Measurements from ENCODE around the gene SLC41A1. TPM values are rescaled to one million over a fixed set of nuclear protein-coding genes. Genes with fewer than 3 reads are reported as not detected.

Gene SLC41A1
- total and polyA plus RNA-seq, 2 donors (not counting 3 experiments of a cell fraction or from before 2014, with no cell fraction given) = 21.7 to 22.0 TPM

DNA sequence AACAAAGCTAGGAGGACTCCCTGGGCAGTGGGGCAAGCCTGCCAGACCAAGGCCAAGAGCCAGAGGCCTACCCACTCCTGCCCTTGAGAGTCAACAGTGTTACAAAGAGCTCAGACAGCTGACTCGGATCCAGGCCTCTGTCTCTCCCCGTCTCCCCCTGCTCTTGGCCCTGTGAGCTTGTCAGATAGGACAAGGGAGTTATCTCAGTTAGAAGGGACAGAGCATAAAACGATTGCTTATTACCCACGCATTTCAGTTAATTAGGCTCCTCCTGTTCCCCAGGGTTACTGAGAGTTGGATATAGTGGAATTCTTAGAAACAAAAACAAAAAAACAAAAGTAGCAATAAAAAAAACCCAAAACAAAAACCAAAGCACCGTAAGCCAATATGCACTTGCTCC, 1.3 kb downstream of the SLC41A1 start:
- DNase-seq (ENCODE audit: low read depth, low spot score) (no peak), FAIRE-seq (peak; percentile 21)
- no peak overlapping the region for H2AFZ ChIP-seq (ENCODE audit: low read depth, low read length)
- intact Hi-C loops (cut with micrococcal nuclease) = loop anchor here (2.0 to 5.0 kb wide), 2 partner anchors 21 to 96 kb away; no protein-coding TSS in a partner anchor
- peaks cover 10% of the 10 kb centered on the region for H3K4me1 ChIP-seq (ENCODE audit: control insufficient read depth, extremely low read depth, insufficient read depth, low read length)
- no peak for TF ChIP-seq MYC (IDR thresholded peaks at IDR 0.05; ENCODE audit: low read depth, low read length)
- no peak for TF ChIP-seq FOS (IDR thresholded peaks at IDR 0.05; ENCODE audit: borderline replicate concordance, insufficient read depth, low read length)
- TF ChIP-seq GATA2 (IDR thresholded peaks at IDR 0.05; ENCODE audit: insufficient read depth, insufficient read length, low read depth, low read length) = no peak
- no peak for TF ChIP-seq JUN (IDR thresholded peaks at IDR 0.05; ENCODE audit: borderline replicate concordance, insufficient read depth, insufficient read length, low read depth)
- TF ChIP-seq POLR2AphosphoS5 (IDR thresholded peaks at IDR 0.05; ENCODE audit: insufficient read depth, low read depth, low read length) = no peak
- H3K9ac ChIP-seq (replicated peaks; ENCODE audit: extremely low read depth, insufficient read depth, low read length) = peak overlapping the region; percentile 74
- H3K9me3 ChIP-seq (replicated peaks; ENCODE audit: control insufficient read depth, insufficient read depth, low read length) = no peaks in the 10 kb centered on the region
- no peaks in the 10 kb centered on the region for H3K36me3 ChIP-seq (ENCODE audit: control insufficient read depth in 2 of 2, extremely low read depth in 1 of 2, insufficient read depth in 2 of 2, low read length in 2 of 2)
- H3K79me2 ChIP-seq (ENCODE audit: control insufficient read depth, insufficient read depth, low read length) = peaks cover 3% of the 10 kb centered on the region
- no peak overlapping the region for H3K27ac ChIP-seq (ENCODE audit: insufficient read depth, low read depth, low read length)
- H4K20me1 ChIP-seq (replicated peaks; ENCODE audit: control insufficient read depth, extremely low read depth, insufficient read depth, low read length) = no peaks in the 10 kb centered on the region
- peak overlapping the region in 1 of 3 experiments; percentile 76 for H3K4me3 ChIP-seq (replicated peaks in 1 of 3; ENCODE audit: insufficient read depth in 1 of 3, low read depth in 1 of 3, low read length in 3 of 3)
- no peaks in the 10 kb centered on the region for H3K27me3 ChIP-seq (ENCODE audit: control insufficient read depth in 2 of 2, insufficient read depth in 2 of 2, low read length in 2 of 2)
- no TSS peak for BruUV-seq (replicated peaks)
- POLR2A ChIA-PET = no interaction called here
- peak overlapping the region; percentile 90 for H3K4me2 ChIP-seq (ENCODE audit: insufficient read depth, low read length)
- dilution Hi-C loops (cut with MboI; ENCODE audit: extremely low pct_ligation_motif_present, low sequenced_read_pairs) = no loop called here
- H3K9me1 ChIP-seq (replicated peaks; ENCODE audit: control insufficient read depth, extremely low read depth, insufficient read depth, low read length) = no peaks in the 10 kb centered on the region
- CTCF ChIA-PET = interaction anchor here (0.9 to 3.9 kb wide), 8 partner anchors 12 to 220 kb away, joined by 3 to 40 read pairs (median 7); no protein-coding TSS in a partner anchor

DNA sequence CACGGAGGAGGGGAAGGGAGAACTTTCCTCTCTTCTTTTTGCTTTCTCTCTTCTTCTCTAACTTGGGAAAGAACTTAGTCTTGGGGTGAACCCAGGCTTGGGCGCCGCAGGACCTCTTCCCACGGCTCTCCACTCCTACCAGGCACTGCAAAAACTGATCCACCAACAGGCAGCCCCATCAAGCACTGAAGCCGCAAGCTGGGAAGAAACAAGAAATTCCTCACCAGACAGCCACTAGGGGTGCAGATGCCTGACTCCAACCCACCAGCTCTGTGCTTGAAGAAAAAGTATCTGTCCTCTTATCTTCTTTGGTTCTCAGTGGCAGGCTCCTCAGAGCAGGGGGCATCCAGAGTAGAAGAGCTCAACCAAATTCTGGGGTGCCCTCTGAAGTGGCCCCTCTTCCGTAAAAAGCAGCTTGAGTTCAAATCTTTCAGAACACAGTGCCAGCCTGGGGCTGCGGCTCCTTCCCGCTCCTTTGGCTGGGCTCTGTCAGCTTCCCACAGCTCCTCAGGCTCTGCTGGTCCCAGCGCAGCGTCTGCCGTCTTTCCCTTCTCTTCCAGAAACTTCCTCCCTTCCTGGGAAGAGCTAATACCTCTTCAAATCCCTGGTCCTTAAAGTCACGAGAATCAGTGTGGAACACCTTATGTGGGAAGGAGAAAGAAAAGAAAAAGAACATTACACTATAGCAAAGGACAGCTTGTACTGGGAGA, 2.4 kb downstream of the SLC41A1 start:
- H3K9me1 ChIP-seq (replicated peaks; ENCODE audit: control insufficient read depth, extremely low read depth, insufficient read depth, low read length) = no peaks in the 10 kb centered on the region
- peaks cover 3% of the 10 kb centered on the region for H3K79me2 ChIP-seq (ENCODE audit: control insufficient read depth, insufficient read depth, low read length)
- DNase-seq (ENCODE audit: low read depth, low spot score) (no peak), FAIRE-seq (no peak)
- CTCF ChIA-PET = interaction anchor here (0.9 to 3.9 kb wide), 11 partner anchors 11 to 167 kb away, joined by 3 to 40 read pairs (median 4); no protein-coding TSS in a partner anchor
- H3K27me3 ChIP-seq (ENCODE audit: control insufficient read depth in 2 of 2, insufficient read depth in 2 of 2, low read length in 2 of 2) = no peaks in the 10 kb centered on the region
- H3K9ac ChIP-seq (replicated peaks; ENCODE audit: extremely low read depth, insufficient read depth, low read length) = no peak overlapping the region
- no peak overlapping the region for H3K4me3 ChIP-seq (replicated peaks in 1 of 3; ENCODE audit: insufficient read depth in 1 of 3, low read depth in 1 of 3, low read length in 3 of 3)
- no TSS peak for BruUV-seq (replicated peaks)
- dilution Hi-C loops (cut with MboI; ENCODE audit: extremely low pct_ligation_motif_present, low sequenced_read_pairs) (no loop called here), intact Hi-C loops (cut with micrococcal nuclease) (loop anchor here (5.0 kb wide), 1 partner anchor 97 kb away; no protein-coding TSS in a partner anchor)
- no peaks in the 10 kb centered on the region for H3K9me3 ChIP-seq (replicated peaks; ENCODE audit: control insufficient read depth, insufficient read depth, low read length)
- TF ChIP-seq FOS (IDR thresholded peaks at IDR 0.05; ENCODE audit: borderline replicate concordance, insufficient read depth, low read length) (no peak), MYC (IDR thresholded peaks at IDR 0.05; ENCODE audit: low read depth, low read length) (no peak), POLR2A (IDR thresholded peaks at IDR 0.05; ENCODE audit: low read depth, low read length) (no peak), EZH2 (IDR thresholded peaks at IDR 0.05; ENCODE audit: borderline replicate concordance, low read depth, low read length, severe bottlenecking) (no peak), POLR2AphosphoS5 (IDR thresholded peaks at IDR 0.05; ENCODE audit: insufficient read depth, low read depth, low read length) (no peak), GATA2 (IDR thresholded peaks at IDR 0.05; ENCODE audit: insufficient read depth, insufficient read length, low read depth, low read length) (no peak)
- TF ChIP-seq, protein P1, sequence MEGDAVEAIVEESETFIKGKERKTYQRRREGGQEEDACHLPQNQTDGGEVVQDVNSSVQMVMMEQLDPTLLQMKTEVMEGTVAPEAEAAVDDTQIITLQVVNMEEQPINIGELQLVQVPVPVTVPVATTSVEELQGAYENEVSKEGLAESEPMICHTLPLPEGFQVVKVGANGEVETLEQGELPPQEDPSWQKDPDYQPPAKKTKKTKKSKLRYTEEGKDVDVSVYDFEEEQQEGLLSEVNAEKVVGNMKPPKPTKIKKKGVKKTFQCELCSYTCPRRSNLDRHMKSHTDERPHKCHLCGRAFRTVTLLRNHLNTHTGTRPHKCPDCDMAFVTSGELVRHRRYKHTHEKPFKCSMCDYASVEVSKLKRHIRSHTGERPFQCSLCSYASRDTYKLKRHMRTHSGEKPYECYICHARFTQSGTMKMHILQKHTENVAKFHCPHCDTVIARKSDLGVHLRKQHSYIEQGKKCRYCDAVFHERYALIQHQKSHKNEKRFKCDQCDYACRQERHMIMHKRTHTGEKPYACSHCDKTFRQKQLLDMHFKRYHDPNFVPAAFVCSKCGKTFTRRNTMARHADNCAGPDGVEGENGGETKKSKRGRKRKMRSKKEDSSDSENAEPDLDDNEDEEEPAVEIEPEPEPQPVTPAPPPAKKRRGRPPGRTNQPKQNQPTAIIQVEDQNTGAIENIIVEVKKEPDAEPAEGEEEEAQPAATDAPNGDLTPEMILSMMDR (IDR thresholded peaks at IDR 0.05; ENCODE audit: extremely low read depth in 1 of 2, insufficient read depth in 1 of 2, low read depth in 1 of 2, low read length in 2 of 2) = peak; percentile 18 to 22
- no peaks in the 10 kb centered on the region for H4K20me1 ChIP-seq (replicated peaks; ENCODE audit: control insufficient read depth, extremely low read depth, insufficient read depth, low read length)
- H3K27ac ChIP-seq (ENCODE audit: insufficient read depth, low read depth, low read length) = no peak overlapping the region
- POLR2A ChIA-PET = no interaction called here
- peaks cover 10% of the 10 kb centered on the region for H3K4me1 ChIP-seq (ENCODE audit: control insufficient read depth, extremely low read depth, insufficient read depth, low read length)
- H2AFZ ChIP-seq (ENCODE audit: low read depth, low read length) = no peak overlapping the region
- H3K36me3 ChIP-seq (ENCODE audit: control insufficient read depth in 2 of 2, extremely low read depth in 1 of 2, insufficient read depth in 2 of 2, low read length in 2 of 2) = no peaks in the 10 kb centered on the region
- no peak overlapping the region for H3K4me2 ChIP-seq (ENCODE audit: insufficient read depth, low read length)
